ENCODE measurements around the gene LARP1.

DNA sequence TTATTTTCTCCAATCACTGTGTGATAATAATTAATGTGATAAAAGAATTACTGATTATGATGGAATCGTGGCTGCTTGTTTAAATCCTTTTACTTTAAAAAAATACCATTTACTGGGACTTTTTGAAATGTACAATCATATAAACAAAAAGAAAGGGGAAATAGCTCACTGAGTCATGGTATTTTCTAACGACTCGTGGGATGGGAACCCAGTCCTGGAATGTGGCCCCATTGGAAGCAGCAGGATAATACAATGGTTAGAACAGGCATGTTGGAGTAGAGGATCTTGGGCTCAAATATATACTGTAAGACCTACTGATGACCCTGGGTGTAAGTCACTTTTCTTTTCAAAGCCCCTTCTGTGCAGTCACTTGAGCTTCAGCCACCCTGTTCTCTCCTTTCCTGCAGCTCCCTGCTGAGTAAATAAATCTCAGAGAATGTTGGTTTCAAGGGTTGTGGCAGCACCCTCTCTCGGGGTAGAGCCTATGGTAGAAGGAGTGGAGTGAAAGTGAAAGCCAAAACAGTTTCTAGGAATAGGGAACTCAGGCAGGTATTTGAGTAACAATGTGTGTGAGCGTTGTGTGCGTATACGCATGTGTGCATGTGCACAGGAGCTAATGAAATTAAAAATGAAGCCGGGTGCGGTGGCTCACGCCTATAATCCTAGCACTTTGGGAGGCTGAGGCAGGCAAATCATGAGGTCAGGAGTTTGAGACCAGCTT is 40.8 kb upstream of the LARP1 start:
- TF ChIP-seq CTCF (IDR thresholded peaks at IDR 0.05), result no peak
- TF ChIP-seq EP300 (IDR thresholded peaks at IDR 0.05), result no peak
- TF ChIP-seq POLR2A (IDR thresholded peaks at IDR 0.05), result no peak

Measured in upper lobe of left lung (tissue), 4 donors.